Activated naive CD4-positive, alpha-beta T cell treated with anti-CD3 and anti-CD28 coated beads for 36 hours (primary cell): Measurements from ENCODE around the gene BRCA1. TPM values are rescaled to one million over a fixed set of nuclear protein-coding genes. Genes with fewer than 3 reads are reported as not detected.
"Not testable (repeated sequence)": the region's sequence is repeated elsewhere in the genome, so short reads cannot be mapped to it uniquely, and the experiment has no call there.

ENCODE experiments used
- CTCF ChIA-PET: fragments of 350-600 bp; sonication (Branson Sonifier 250); formaldehyde crosslinking; loops from one replicate; lab custom pipeline; 2021; ENCODE audit warnings: antibody characterized with exemption; lab: Charles Lee
- DNase-seq: peaks from one replicate; pipeline ENCODE4 v3.0.0-alpha.2; 2020
- H3K27ac Mint-ChIP-seq: one replicate; pipeline ENCODE4 v1.8.0; 2021; ENCODE audit warnings: mild to moderate bottlenecking, mixed read lengths
- H3K27me3 Mint-ChIP-seq: one replicate; pipeline ENCODE4 v1.8.0; 2021; ENCODE audit warnings: low read depth, mixed read lengths
- H3K36me3 Mint-ChIP-seq: one replicate; pipeline ENCODE4 v1.8.0; 2021; ENCODE audit warnings: low read depth, mixed read lengths
- H3K4me1 Mint-ChIP-seq: one replicate; pipeline ENCODE4 v1.8.0; 2021; ENCODE audit warnings: low read depth, mixed read lengths
- H3K4me3 Mint-ChIP-seq: one replicate; pipeline ENCODE4 v1.8.0; 2021; ENCODE audit warnings: mild to moderate bottlenecking, moderate library complexity, mixed read lengths
- H3K9me3 Mint-ChIP-seq: one replicate; pipeline ENCODE4 v1.8.0; 2021; ENCODE audit warnings: mixed read lengths
- intact Hi-C: fragments of 100-400 bp; cut with micrococcal nuclease; formaldehyde crosslinking; loops from one replicate; pipeline ENCODE4 v1.15.1; 2023
- total RNA-seq, 2 experiments: library from RNA; stranded (reverse); gene quantifications; one replicate each; pipeline ENCODE4 v1.2.3, GENCODE V29; 2021

Gene BRCA1
- total RNA-seq, 2 experiments from 2014 or later: 77.4 to 80.6 TPM

- H3K9me3 Mint-ChIP-seq, H3K27ac Mint-ChIP-seq, DNase-seq, H3K27me3 Mint-ChIP-seq, intact Hi-C loops: not testable (repeated sequence)
- Mint-ChIP-seq H3K36me3 (peaks cover 30% of the 10 kb centered on the region), H3K4me1 (peaks cover 40% of the 10 kb centered on the region), H3K4me3 (peak overlapping the region; percentile 55)
- CTCF ChIA-PET: interaction anchor here (0.7 to 0.9 kb wide), 2 partner anchors 17 to 74 kb away, joined by 3 read pairs; no protein-coding TSS in a partner anchor
These were observed 2.2 kb upstream of the BRCA1 start for GRCh38 chr17:43127333-43127876.

- intact Hi-C loops: no loop called here
- H3K27me3 Mint-ChIP-seq: no peaks in the 10 kb centered on the region
- peaks cover 30% of the 10 kb centered on the region for H3K36me3 Mint-ChIP-seq
- H3K4me1 Mint-ChIP-seq: peaks cover 42% of the 10 kb centered on the region
- H3K27ac Mint-ChIP-seq: no peak overlapping the region
- CTCF ChIA-PET: interaction anchor here (0.7 to 0.9 kb wide), 2 partner anchors 17 to 75 kb away, joined by 3 read pairs; no protein-coding TSS in a partner anchor
- DNase-seq: no peak
- no peaks in the 10 kb centered on the region for H3K9me3 Mint-ChIP-seq
- peak overlapping the region; percentile 55 for H3K4me3 Mint-ChIP-seq
These were observed 1.7 kb upstream of the BRCA1 start for GRCh38 chr17:43126911-43127290.

- Mint-ChIP-seq H3K4me3 (peak overlapping the region; percentile 100), H3K27ac (peak overlapping the region; percentile 99), H3K36me3 (peaks cover 33% of the 10 kb centered on the region), H3K27me3 (no peaks in the 10 kb centered on the region), H3K4me1 (peaks cover 42% of the 10 kb centered on the region), H3K9me3 (no peaks in the 10 kb centered on the region)
- no peak for DNase-seq
- CTCF ChIA-PET: no interaction called here
- intact Hi-C loops: loop anchor here (1.0 kb wide), 8 partner anchors 44 to 189 kb away; partner anchors contain the start of genes AARSD1, IFI35, PTGES3L and RPL27
These were observed 1.1 kb upstream of the BRCA1 start for GRCh38 chr17:43125967-43126910.

- intact Hi-C loops: no loop called here
- CTCF ChIA-PET: interaction anchor here (0.6 kb wide), 1 partner anchor 122 kb away, joined by 4 read pairs; no protein-coding TSS in a partner anchor
- Mint-ChIP-seq H3K9me3 (no peaks in the 10 kb centered on the region), H3K4me3 (no peak overlapping the region), H3K27ac (no peak overlapping the region), H3K4me1 (peaks cover 7% of the 10 kb centered on the region), H3K36me3 (peaks cover 44% of the 10 kb centered on the region), H3K27me3 (no peaks in the 10 kb centered on the region)
- no peak for DNase-seq
These were observed 6.2 kb downstream of the BRCA1 start for GRCh38 chr17:43118679-43119615.

GRCh38 chr17:43114151-43114552 is 11.0 kb downstream of the BRCA1 start:
- peaks cover 46% of the 10 kb centered on the region for H3K36me3 Mint-ChIP-seq
- intact Hi-C loops: no loop called here

GRCh38 chr17:43106552-43106951 is 18.6 kb downstream of the BRCA1 start:
- no peak overlapping the region for H3K27ac Mint-ChIP-seq
- no peaks in the 10 kb centered on the region for H3K27me3 Mint-ChIP-seq
- no peaks in the 10 kb centered on the region for H3K4me1 Mint-ChIP-seq
- no peak for DNase-seq
- peaks cover 47% of the 10 kb centered on the region for H3K36me3 Mint-ChIP-seq
- intact Hi-C loops: no loop called here
- CTCF ChIA-PET: no interaction called here
- no peaks in the 10 kb centered on the region for H3K9me3 Mint-ChIP-seq
- H3K4me3 Mint-ChIP-seq: no peak overlapping the region

More at GRCh38 chr17:43114151-43114552, 11.0 kb downstream of the BRCA1 start:
- Mint-ChIP-seq H3K4me3 (no peak overlapping the region), H3K27me3 (no peaks in the 10 kb centered on the region), H3K27ac (no peak overlapping the region), H3K9me3 (no peaks in the 10 kb centered on the region), H3K4me1 (no peaks in the 10 kb centered on the region)
- CTCF ChIA-PET: interaction anchor here (0.6 to 0.8 kb wide), 3 partner anchors 8 to 82 kb away, joined by 3 read pairs; no protein-coding TSS in a partner anchor
- no peak for DNase-seq

GRCh38 chr17:43105146-43105545 is 20.0 kb downstream of the BRCA1 start:
- peaks cover 48% of the 10 kb centered on the region for H3K36me3 Mint-ChIP-seq
- DNase-seq: no peak
- no peaks in the 10 kb centered on the region for H3K4me1 Mint-ChIP-seq
- no peaks in the 10 kb centered on the region for H3K27me3 Mint-ChIP-seq
- CTCF ChIA-PET: no interaction called here
- intact Hi-C loops: no loop called here
- no peak overlapping the region for H3K4me3 Mint-ChIP-seq
- H3K9me3 Mint-ChIP-seq: no peaks in the 10 kb centered on the region
- no peak overlapping the region for H3K27ac Mint-ChIP-seq

GRCh38 chr17:43104665-43105064 is 20.5 kb downstream of the BRCA1 start:
- Mint-ChIP-seq H3K27me3 (no peaks in the 10 kb centered on the region), H3K36me3 (peaks cover 48% of the 10 kb centered on the region), H3K27ac (no peak overlapping the region), H3K4me1 (no peaks in the 10 kb centered on the region), H3K4me3 (no peak overlapping the region), H3K9me3 (no peaks in the 10 kb centered on the region)
- DNase-seq: no peak
- CTCF ChIA-PET: no interaction called here
- intact Hi-C loops: no loop called here

GRCh38 chr17:43095364-43095763 is 29.8 kb downstream of the BRCA1 start:
- DNase-seq, intact Hi-C loops, H3K27ac Mint-ChIP-seq, CTCF ChIA-PET, H3K4me1 Mint-ChIP-seq, H3K9me3 Mint-ChIP-seq, H3K27me3 Mint-ChIP-seq, H3K4me3 Mint-ChIP-seq: not testable (repeated sequence)
- H3K36me3 Mint-ChIP-seq: peaks cover 59% of the 10 kb centered on the region

GRCh38 chr17:43094129-43094835 is 30.9 kb downstream of the BRCA1 start:
- intact Hi-C loops: no loop called here
- no peaks in the 10 kb centered on the region for H3K27me3 Mint-ChIP-seq
- H3K4me3 Mint-ChIP-seq: no peak overlapping the region
- CTCF ChIA-PET: no interaction called here
- no peaks in the 10 kb centered on the region for H3K9me3 Mint-ChIP-seq
- H3K36me3 Mint-ChIP-seq: peaks cover 60% of the 10 kb centered on the region
- DNase-seq: no peak
- no peaks in the 10 kb centered on the region for H3K4me1 Mint-ChIP-seq
- H3K27ac Mint-ChIP-seq: no peak overlapping the region

GRCh38 chr17:43092901-43093300 is 32.3 kb downstream of the BRCA1 start:
- peaks cover 69% of the 10 kb centered on the region for H3K36me3 Mint-ChIP-seq
- H3K4me1 Mint-ChIP-seq: no peaks in the 10 kb centered on the region
- H3K9me3 Mint-ChIP-seq: no peaks in the 10 kb centered on the region
- no peaks in the 10 kb centered on the region for H3K27me3 Mint-ChIP-seq
- H3K27ac Mint-ChIP-seq: no peak overlapping the region
- CTCF ChIA-PET: no interaction called here
- DNase-seq: no peak
- H3K4me3 Mint-ChIP-seq: no peak overlapping the region
- intact Hi-C loops: no loop called here
